Esophagus (tissue), 2 donors: Measurements from ENCODE around the gene RCAN2. TPM values are rescaled to one million over a fixed set of nuclear protein-coding genes. Genes with fewer than 3 reads are reported as not detected.

Experiments used
- H3K27ac ChIP-seq, 2 donors: one replicate each; pipeline ENCODE4 v1.5.1; 2013; ENCODE audit warnings: low read depth in 2 of 2, mild to moderate bottlenecking in 2 of 2, inconsistent platforms in 1 of 2, low read length in 1 of 2, moderate library complexity in 1 of 2
- H3K27me3 ChIP-seq, 2 donors: one replicate each; pipeline ENCODE4 v1.6.1; 2013; ENCODE audit warnings: low read length in 2 of 2, control low read depth in 1 of 2, mild to moderate bottlenecking in 1 of 2; ENCODE audit not compliant: insufficient read depth in 2 of 2, control insufficient read depth in 1 of 2
- H3K36me3 ChIP-seq, 2 donors: one replicate each; pipeline ENCODE4 v1.6.1; 2013; ENCODE audit warnings: low read length in 1 of 2; ENCODE audit not compliant: control insufficient read depth in 2 of 2, insufficient read depth in 2 of 2
- H3K4me1 ChIP-seq, 2 donors: one replicate each; pipeline ENCODE4 v1.6.1; 2013; ENCODE audit warnings: low read length in 1 of 2; ENCODE audit not compliant: control insufficient read depth in 2 of 2, insufficient read depth in 2 of 2
- H3K4me3 ChIP-seq, 2 donors: one replicate each; pipeline ENCODE4 v1.5.1; 2013; ENCODE audit warnings: low read length in 2 of 2, mild to moderate bottlenecking in 2 of 2, low read depth in 1 of 2, moderate library complexity in 1 of 2
- H3K9me3 ChIP-seq, 2 donors: one replicate each; pipeline ENCODE4 v1.6.1; 2013; ENCODE audit warnings: mild to moderate bottlenecking in 2 of 2, low read depth in 1 of 2, low read length in 1 of 2, moderate library complexity in 1 of 2; ENCODE audit not compliant: control insufficient read depth in 2 of 2, insufficient read depth in 1 of 2
- WGBS, 2 donors: extraction: QIAGEN DNeasy Blood & Tissue Kit; methylation state at CpG; one replicate each; pipeline ENCODE4 v1.1.7; 2013; 5-methylcytosine and 5-hydroxymethylcytosine counted together
- polyA plus RNA-seq, 2 donors: library from polyadenylated mRNA; stranded (reverse); fragments of 200-250 nt; gene quantifications; one replicate each; pipeline ENCODE4 v1.2.3, GENCODE V29; 2013
- donor health status: healthy with polysubstance abuse.
- donor health status: Bipolar disorder and iron deficiency.

RCAN2 gene
- polyA plus RNA-seq, 2 donors = 2.1 to 4.8 TPM

DNA sequence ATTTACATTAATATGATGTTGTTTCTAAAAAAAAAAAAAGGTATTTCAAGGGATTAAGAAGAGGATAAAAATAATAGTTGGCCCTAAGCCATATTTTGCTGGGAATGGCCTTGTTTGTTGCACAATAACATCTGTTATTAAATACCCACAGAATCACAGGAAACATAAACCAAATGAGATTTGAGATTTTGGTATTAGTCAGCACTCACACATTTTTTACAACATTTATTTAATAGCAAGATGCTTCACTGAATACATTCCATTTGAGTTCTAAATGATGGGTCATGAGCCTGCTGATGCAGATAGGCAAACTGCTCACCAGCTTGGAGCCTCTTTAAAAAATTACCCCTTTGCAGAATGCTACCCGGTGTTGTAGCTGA lies 227.6 kb downstream of the RCAN2 start:
- H3K4me3 ChIP-seq = no peak overlapping the region
- H3K27ac ChIP-seq = no peak overlapping the region
- WGBS, 2 donors = 45 to 47% methylated on average over 1 of the region's 1 CpG
- H3K4me1 ChIP-seq = no peaks in the 10 kb centered on the region
- H3K36me3 ChIP-seq = no peaks in the 10 kb centered on the region
- no peaks in the 10 kb centered on the region for H3K27me3 ChIP-seq
- no peaks in the 10 kb centered on the region for H3K9me3 ChIP-seq

DNA sequence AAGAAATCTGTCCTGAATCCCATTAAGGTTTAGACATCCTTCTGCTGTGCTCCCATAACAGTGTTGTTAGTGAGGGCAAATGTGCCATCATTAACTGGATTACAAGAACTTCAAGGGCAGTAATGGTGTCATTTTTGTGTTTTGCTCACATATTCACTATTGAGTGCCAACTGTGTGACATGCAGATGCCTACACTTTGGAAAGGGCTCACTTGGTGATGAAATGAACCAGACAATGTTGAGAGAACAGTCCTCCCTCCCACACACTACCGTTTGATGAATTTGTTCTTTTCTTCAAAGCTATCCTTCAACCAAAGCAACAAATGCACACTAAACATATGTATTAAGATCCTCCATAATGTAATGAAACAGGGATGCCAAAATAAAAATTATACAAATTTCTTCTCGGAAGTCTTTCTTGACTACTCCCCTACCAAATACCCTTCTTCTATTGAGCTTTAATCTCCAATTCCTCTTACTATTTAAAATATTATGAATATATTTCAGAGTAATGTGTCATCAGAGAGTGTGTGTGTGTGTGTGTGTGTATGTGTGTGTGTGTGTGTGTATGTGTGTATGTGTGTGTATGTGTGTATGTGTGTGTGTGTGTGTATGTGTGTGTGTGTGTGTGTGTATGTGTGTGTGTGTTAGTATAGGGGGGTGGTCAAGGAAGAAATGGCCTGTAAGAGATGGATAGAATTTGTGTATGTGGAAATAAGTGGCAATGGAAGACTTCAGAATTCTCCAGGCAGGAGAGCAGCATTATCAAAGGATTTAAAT lies 228.1 kb downstream of the RCAN2 start:
- 64 to 82% methylated on average over 2 of the region's 2 CpGs for WGBS, 2 donors

GRCh38 chr6:46258249-46258648 lies 233.0 kb downstream of the RCAN2 start:
- 88 to 90% methylated on average over 2 of the region's 2 CpGs for WGBS, 2 donors
- Histone ChIP-seq H3K27ac (no peak overlapping the region), H3K4me3 (no peak overlapping the region), H3K36me3 (no peaks in the 10 kb centered on the region), H3K27me3 (no peaks in the 10 kb centered on the region), H3K9me3 (no peaks in the 10 kb centered on the region), H3K4me1 (no peaks in the 10 kb centered on the region)

More for the DNA sequence above, 228.1 kb downstream of the RCAN2 start:
- Histone ChIP-seq H3K36me3 (no peaks in the 10 kb centered on the region), H3K9me3 (no peaks in the 10 kb centered on the region), H3K4me1 (no peaks in the 10 kb centered on the region), H3K27me3 (no peaks in the 10 kb centered on the region), H3K27ac (no peak overlapping the region), H3K4me3 (no peak overlapping the region)

DNA sequence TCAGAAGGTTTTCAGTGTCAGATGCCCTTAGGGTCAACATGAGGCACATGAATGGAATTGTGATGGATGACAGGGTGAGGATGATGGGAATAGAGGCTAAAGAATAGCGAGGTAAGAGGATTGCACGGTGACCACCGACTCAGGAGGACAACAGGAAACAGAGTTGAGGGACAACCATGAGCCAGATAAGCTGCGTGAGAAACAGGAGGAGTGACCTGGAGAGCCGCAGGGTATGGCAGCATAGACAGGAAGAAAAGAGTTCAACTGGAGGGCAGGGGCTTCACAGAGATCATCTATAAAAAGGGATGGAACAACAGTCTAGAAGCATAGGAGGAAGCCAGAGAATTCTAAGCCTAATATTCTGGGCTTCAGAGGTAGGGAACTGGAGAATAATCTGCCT lies 235.7 kb downstream of the RCAN2 start:
- 65 to 72% methylated on average over 5 of the region's 5 CpGs for WGBS, 2 donors
- H3K27ac ChIP-seq = no peak overlapping the region
- H3K27me3 ChIP-seq = no peaks in the 10 kb centered on the region

DNA sequence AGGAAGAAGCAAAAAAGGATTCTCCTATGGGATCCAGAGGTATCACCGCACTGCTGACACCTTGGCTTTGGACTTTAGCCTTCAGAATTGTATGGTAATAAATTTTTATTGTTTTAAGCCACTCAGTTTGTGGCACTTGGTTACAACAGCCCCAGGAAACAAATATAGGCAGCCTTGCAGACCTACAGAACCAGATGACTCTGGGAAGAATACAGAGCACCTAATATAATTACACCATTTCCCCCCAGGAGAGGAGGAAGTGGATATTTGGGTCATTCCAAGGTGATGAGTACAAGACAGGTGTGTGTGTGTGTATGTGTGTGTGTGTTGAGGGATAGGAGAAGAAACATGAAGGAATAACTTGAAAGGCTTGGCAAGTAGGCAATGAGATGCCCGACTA lies 236.3 kb downstream of the RCAN2 start:
- Histone ChIP-seq H3K9me3 (no peaks in the 10 kb centered on the region), H3K27me3 (no peaks in the 10 kb centered on the region), H3K27ac (no peak overlapping the region), H3K4me1 (no peaks in the 10 kb centered on the region), H3K36me3 (no peaks in the 10 kb centered on the region), H3K4me3 (no peak overlapping the region)
- 83 to 87% methylated on average over 2 of the region's 2 CpGs for WGBS, 2 donors

More for the DNA sequence above, 235.7 kb downstream of the RCAN2 start:
- Histone ChIP-seq H3K36me3 (no peaks in the 10 kb centered on the region), H3K4me3 (no peak overlapping the region), H3K4me1 (no peaks in the 10 kb centered on the region), H3K9me3 (no peaks in the 10 kb centered on the region)

GRCh38 chr6:46254331-46254730 lies 236.9 kb downstream of the RCAN2 start:
- Histone ChIP-seq H3K36me3 (no peaks in the 10 kb centered on the region), H3K9me3 (no peaks in the 10 kb centered on the region), H3K27me3 (no peaks in the 10 kb centered on the region), H3K4me3 (no peak overlapping the region), H3K27ac (no peak overlapping the region), H3K4me1 (no peaks in the 10 kb centered on the region)
- WGBS, 2 donors = 78 to 81% methylated on average over 1 of the region's 1 CpG

- no peaks in the 10 kb centered on the region for H3K36me3 ChIP-seq
- H3K27me3 ChIP-seq = no peaks in the 10 kb centered on the region
- no peaks in the 10 kb centered on the region for H3K9me3 ChIP-seq
- 92 to 93% methylated on average over 3 of the region's 3 CpGs for WGBS, 2 donors
- no peaks in the 10 kb centered on the region for H3K4me1 ChIP-seq
- H3K27ac ChIP-seq = no peak overlapping the region
- no peak overlapping the region for H3K4me3 ChIP-seq
These were observed 239.5 kb downstream of the RCAN2 start for GRCh38 chr6:46251583-46252339.

DNA sequence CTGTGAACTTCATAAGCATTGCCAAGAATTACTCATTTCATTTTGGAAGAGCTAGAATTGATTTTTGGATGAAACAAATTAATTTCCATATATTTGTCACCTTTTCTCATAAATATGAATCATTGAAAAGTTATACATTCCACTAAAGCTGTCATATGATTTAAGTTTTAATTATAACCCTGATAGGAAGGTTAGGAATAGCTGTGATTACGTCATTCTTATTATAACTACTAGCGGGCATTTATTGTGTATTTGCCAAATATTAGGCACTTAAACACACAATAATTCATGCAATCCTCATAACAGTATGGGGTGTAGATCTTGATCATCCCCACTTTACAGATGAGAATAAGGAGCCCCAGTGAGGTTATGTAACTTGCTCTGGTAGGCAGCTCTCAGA lies 243.1 kb downstream of the RCAN2 start:
- WGBS, 2 donors = 93 to 96% methylated on average over 2 of the region's 2 CpGs
- Histone ChIP-seq H3K27ac (no peak overlapping the region), H3K36me3 (no peaks in the 10 kb centered on the region), H3K27me3 (no peaks in the 10 kb centered on the region), H3K4me3 (no peak overlapping the region), H3K4me1 (no peaks in the 10 kb centered on the region), H3K9me3 (no peaks in the 10 kb centered on the region)

GRCh38 chr6:46246727-46247126 lies 244.5 kb downstream of the RCAN2 start:
- no peaks in the 10 kb centered on the region for H3K4me1 ChIP-seq
- H3K9me3 ChIP-seq = no peaks in the 10 kb centered on the region
- H3K4me3 ChIP-seq = no peak overlapping the region
- no peak overlapping the region for H3K27ac ChIP-seq
- no peaks in the 10 kb centered on the region for H3K36me3 ChIP-seq
- 88 to 89% methylated on average over 8 of the region's 8 CpGs for WGBS, 2 donors
- no peaks in the 10 kb centered on the region for H3K27me3 ChIP-seq

GRCh38 chr6:46246081-46246480 lies 245.2 kb downstream of the RCAN2 start:
- Histone ChIP-seq H3K4me3 (no peak overlapping the region), H3K27me3 (no peaks in the 10 kb centered on the region), H3K4me1 (no peaks in the 10 kb centered on the region), H3K27ac (no peak overlapping the region), H3K36me3 (no peaks in the 10 kb centered on the region), H3K9me3 (no peaks in the 10 kb centered on the region)
- WGBS, 2 donors = 79 to 82% methylated on average over 1 of the region's 1 CpG
